GM12872 (cell line): ENCODE data around the gene CDH22.

ENCODE experiments used
- TF ChIP-seq, protein P1 (sequence below): IDR thresholded peaks from 3 replicates; pipeline ENCODE4 v1.5.1; 2011; ENCODE audit warnings: low read depth, mild to moderate bottlenecking, low read length, moderate library complexity; ENCODE audit not compliant: insufficient read depth

Gene CDH22

GRCh38 chr20:46302106-46302505 is 6.2 kb downstream of the CDH22 start:
- TF ChIP-seq, protein P1, sequence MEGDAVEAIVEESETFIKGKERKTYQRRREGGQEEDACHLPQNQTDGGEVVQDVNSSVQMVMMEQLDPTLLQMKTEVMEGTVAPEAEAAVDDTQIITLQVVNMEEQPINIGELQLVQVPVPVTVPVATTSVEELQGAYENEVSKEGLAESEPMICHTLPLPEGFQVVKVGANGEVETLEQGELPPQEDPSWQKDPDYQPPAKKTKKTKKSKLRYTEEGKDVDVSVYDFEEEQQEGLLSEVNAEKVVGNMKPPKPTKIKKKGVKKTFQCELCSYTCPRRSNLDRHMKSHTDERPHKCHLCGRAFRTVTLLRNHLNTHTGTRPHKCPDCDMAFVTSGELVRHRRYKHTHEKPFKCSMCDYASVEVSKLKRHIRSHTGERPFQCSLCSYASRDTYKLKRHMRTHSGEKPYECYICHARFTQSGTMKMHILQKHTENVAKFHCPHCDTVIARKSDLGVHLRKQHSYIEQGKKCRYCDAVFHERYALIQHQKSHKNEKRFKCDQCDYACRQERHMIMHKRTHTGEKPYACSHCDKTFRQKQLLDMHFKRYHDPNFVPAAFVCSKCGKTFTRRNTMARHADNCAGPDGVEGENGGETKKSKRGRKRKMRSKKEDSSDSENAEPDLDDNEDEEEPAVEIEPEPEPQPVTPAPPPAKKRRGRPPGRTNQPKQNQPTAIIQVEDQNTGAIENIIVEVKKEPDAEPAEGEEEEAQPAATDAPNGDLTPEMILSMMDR, result no peak

GRCh38 chr20:46300281-46300680 is 8.0 kb downstream of the CDH22 start:
- TF ChIP-seq, protein P1, result no peak

- TF ChIP-seq, protein P1, result no peak
These were observed 9.2 kb downstream of the CDH22 start for GRCh38 chr20:46299078-46299477.

GRCh38 chr20:46298374-46298773 is 9.9 kb downstream of the CDH22 start:
- TF ChIP-seq, protein P1, result no peak

DNA sequence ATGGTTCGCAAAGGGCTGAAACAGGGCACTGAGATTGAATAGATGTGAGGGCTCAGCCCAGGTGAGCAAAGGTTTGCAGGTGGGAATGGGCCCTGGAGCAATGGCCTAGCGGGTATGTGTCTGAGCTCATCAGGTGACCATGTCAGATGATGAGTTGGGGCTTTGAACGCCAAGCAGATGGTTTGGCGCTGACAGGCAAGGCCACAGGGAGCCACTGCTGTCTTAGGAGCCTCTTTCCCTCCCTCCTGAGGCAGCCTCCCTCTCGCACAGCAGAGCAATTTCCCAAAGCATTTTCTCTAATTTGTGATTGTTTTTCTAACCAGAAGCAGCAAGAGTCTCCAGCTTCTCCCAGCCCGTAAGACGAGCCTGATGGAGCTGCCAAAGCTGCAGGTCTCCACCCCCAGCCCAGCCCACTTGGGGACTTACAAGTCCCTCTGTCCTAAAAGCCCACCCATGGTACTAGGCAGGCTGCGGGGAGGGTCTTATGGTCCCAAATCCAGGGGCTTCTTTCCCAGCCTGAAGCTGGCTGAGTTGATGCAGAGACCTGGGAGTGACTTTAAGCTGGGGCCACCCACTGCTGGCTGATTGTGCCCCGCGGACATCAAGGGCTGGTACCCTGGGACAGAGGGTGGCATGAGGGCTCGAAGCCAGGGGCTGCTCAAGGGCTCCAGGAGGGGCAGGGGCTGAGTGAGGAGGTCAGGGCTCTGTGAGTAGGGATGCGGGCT is 11.6 kb downstream of the CDH22 start:
- TF ChIP-seq, protein P1, result no peak

DNA sequence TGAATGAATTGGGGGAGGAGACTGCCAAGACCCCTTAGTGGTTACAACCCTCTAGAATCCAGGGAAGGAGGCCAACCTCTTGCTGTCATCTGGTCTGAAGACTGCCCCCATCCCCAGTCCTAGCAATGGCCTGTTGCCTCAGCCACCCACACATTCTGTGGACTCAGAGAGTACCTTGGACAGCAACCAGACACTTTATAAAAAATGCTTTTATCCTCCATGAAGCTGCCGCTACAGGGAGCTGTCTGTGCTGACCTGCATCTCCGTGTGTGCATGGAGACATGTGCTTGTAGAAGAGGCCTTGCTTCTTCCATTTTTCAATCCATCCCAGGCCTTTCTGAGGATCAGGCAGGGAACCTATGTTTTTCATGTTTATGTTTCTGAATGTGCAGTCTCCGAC is 15.2 kb downstream of the CDH22 start:
- TF ChIP-seq, protein P1, result no peak

GRCh38 chr20:46291401-46291800 is 16.9 kb downstream of the CDH22 start:
- TF ChIP-seq, protein P1, result no peak

DNA sequence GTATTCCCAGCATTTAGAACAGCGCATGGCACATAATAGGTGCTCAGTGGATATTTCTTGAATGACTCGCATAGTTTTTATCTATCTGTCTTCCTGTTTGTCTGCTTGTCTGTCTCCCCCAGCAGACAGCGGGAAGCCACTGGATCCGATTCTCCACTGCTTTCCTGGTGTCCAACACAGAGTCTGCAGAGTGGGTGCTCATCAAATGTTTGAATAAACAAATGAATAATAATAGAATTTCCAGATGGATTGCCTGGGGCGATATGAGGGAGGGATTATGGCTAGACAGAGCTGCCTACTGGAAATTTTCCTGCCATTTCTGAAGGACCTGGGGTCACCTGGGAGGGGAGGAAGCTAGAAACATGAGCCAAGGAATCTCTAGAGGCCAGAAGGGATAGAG is 18.9 kb downstream of the CDH22 start:
- TF ChIP-seq, protein P1, result no peak
